SK-N-SH (cell line): ENCODE results near the gene S100A4. TPM values are rescaled to one million over a fixed set of nuclear protein-coding genes. Genes with fewer than 3 reads are reported as not detected.

Source experiments
- CTCF ChIA-PET: fragments of 300-600, 350-600 bp; formaldehyde crosslinking; extraction: SDS; loops from one replicate; lab custom pipeline; 2021; lab: Yijun Ruan, JAX
- POLR2A ChIA-PET: fragments of 350-600 bp; sonication (Branson Sonifier 250); formaldehyde crosslinking; extraction: SDS; loops from one replicate; lab custom pipeline; 2020; ENCODE audit warnings: antibody characterized with exemption, inconsistent platforms; lab: Yijun Ruan, JAX
- DNase-seq: peaks from one replicate; pipeline ENCODE4 v3.0.0; 2012
- H2AFZ ChIP-seq: fragments of 200-600 bp; sonication (generic); 2 replicates; pipeline ENCODE4 v1.8.1; 2016; ENCODE audit warnings: antibody characterized with exemption, mild to moderate bottlenecking, low read depth
- H3F3A ChIP-seq: fragments of 200-600 bp; sonication (generic); replicated peaks from 2 replicates; pipeline ENCODE3; 2016; ENCODE audit warnings: antibody characterized with exemption, mild to moderate bottlenecking; ENCODE audit not compliant: insufficient read depth
- H3K27ac ChIP-seq, 2 experiments: fragments of 200-500 bp in 1 of 2; fragments of 200-600 bp in 1 of 2; sonication (Bioruptor generic) in 1 of 2; sonication (generic), shearing (Covaris generic) in 1 of 2; 2 replicates each; pipeline versions ENCODE4 v1.5.1 to v1.6.1; 2014 to 2016; ENCODE audit warnings: low read depth in 2 of 2, inconsistent platforms in 1 of 2, low read length in 1 of 2, mild to moderate bottlenecking in 1 of 2, mixed read lengths in 1 of 2
- H3K27me3 ChIP-seq: fragments of 200-600 bp; sonication (generic), shearing (Covaris generic); 2 replicates; pipeline ENCODE4 v1.6.1; 2016; ENCODE audit warnings: mixed run types; ENCODE audit not compliant: insufficient read depth
- H3K36me3 ChIP-seq, 2 experiments: fragments of 200-500 bp in 1 of 2; fragments of 200-600 bp in 1 of 2; sonication (Bioruptor generic) in 1 of 2; sonication (generic) in 1 of 2; replicated peaks in 1 of 2; 2 replicates each; pipeline versions ENCODE3 to v1.5.1; 2014 to 2016; ENCODE audit warnings: low read length in 1 of 2, mild to moderate bottlenecking in 1 of 2; ENCODE audit not compliant: insufficient read depth in 2 of 2, control insufficient read depth in 1 of 2
- H3K4me1 ChIP-seq, 2 experiments: fragments of 200-500 bp in 1 of 2; fragments of 200-600 bp in 1 of 2; sonication (Bioruptor generic) in 1 of 2; sonication (generic), shearing (Covaris generic) in 1 of 2; 2 replicates each; pipeline versions ENCODE4 v1.5.1 to v1.6.1; 2014 to 2016; ENCODE audit warnings: low read depth in 1 of 2, low read length in 1 of 2, mixed run types in 1 of 2; ENCODE audit not compliant: insufficient read depth in 2 of 2, control insufficient read depth in 1 of 2
- H3K4me2 ChIP-seq: fragments of 200-600 bp; sonication (generic), shearing (Covaris generic); 2 replicates; pipeline ENCODE4 v1.6.1; 2017; ENCODE audit warnings: mixed run types
- H3K4me3 ChIP-seq, 2 experiments: fragments of 200-500 bp in 1 of 2; fragments of 200-600 bp in 1 of 2; sonication (Bioruptor generic) in 1 of 2; sonication (generic), shearing (Covaris generic) in 1 of 2; 2 replicates each; pipeline versions ENCODE4 v1.5.1 to v1.8.1; 2014 to 2016; ENCODE audit warnings: low read depth in 2 of 2, inconsistent platforms in 1 of 2, low read length in 1 of 2, mild to moderate bottlenecking in 1 of 2, mixed read lengths in 1 of 2, moderate library complexity in 1 of 2
- H3K79me2 ChIP-seq: fragments of 200-600 bp; sonication (generic); 2 replicates; pipeline ENCODE4 v1.8.1; 2017; ENCODE audit warnings: mild to moderate bottlenecking; ENCODE audit not compliant: insufficient read depth
- H3K9ac ChIP-seq: fragments of 200-600 bp; sonication (generic); 2 replicates; pipeline ENCODE4 v1.6.1; 2017; ENCODE audit warnings: mixed run types
- H3K9me2 ChIP-seq: fragments of 200-600 bp; sonication (generic); 2 replicates; pipeline ENCODE4 v1.6.1; 2017; ENCODE audit warnings: mixed run types
- H3K9me3 ChIP-seq: fragments of 200-600 bp; sonication (generic); 2 replicates; pipeline ENCODE4 v1.6.1; 2017; ENCODE audit warnings: mixed run types, mild to moderate bottlenecking, moderate library complexity
- H4K20me1 ChIP-seq: fragments of 200-600 bp; sonication (generic); 2 replicates; pipeline ENCODE4 v1.6.1; 2017; ENCODE audit warnings: mild to moderate bottlenecking, mixed run types; ENCODE audit not compliant: insufficient read depth
- ELF1 ChIP-seq: IDR thresholded peaks from 2 replicates; pipeline ENCODE4 v1.4.0; 2012
- EP300 ChIP-seq, 2 experiments: IDR thresholded peaks; 2 replicates each; pipeline versions ENCODE4 v1.4.0 to v1.6.1; 2012; ENCODE audit warnings: borderline replicate concordance in 1 of 2, low read depth in 1 of 2, low read length in 1 of 2
- FOSL2 ChIP-seq: IDR thresholded peaks from 2 replicates; pipeline ENCODE4 v1.4.0; 2012; ENCODE audit warnings: low read depth, mild to moderate bottlenecking, moderate library complexity, borderline replicate concordance
- FOXJ3 ChIP-seq: sonication (generic); formaldehyde crosslinking; IDR thresholded peaks from 2 replicates; pipeline ENCODE4 v1.5.1; 2020; ENCODE audit warnings: mild to moderate bottlenecking, missing genetic modification reagents
- GABPA ChIP-seq: IDR thresholded peaks from 2 replicates; pipeline ENCODE4 v1.4.0; 2012; ENCODE audit warnings: low read depth, mild to moderate bottlenecking
- GATA2 ChIP-seq: sonication (generic); formaldehyde crosslinking; IDR thresholded peaks from 2 replicates; pipeline ENCODE4 v1.5.0; 2020; ENCODE audit warnings: mild to moderate bottlenecking, missing genetic modification reagents
- JUND ChIP-seq: IDR thresholded peaks from 2 replicates; pipeline ENCODE4 v1.4.0; 2012
- MEF2A ChIP-seq: IDR thresholded peaks from 2 replicates; pipeline ENCODE4 v1.4.0; 2012; ENCODE audit warnings: low read depth, borderline replicate concordance
- MXI1 ChIP-seq: IDR thresholded peaks from 2 replicates; pipeline ENCODE4 v1.6.1; 2012; ENCODE audit warnings: mild to moderate bottlenecking, low read depth, low read length, improper control_type of control experiment
- NFIC ChIP-seq: IDR thresholded peaks from 2 replicates; pipeline ENCODE4 v1.4.0; 2012; ENCODE audit warnings: borderline replicate concordance
- RCOR1 ChIP-seq: fragments of 150-350 bp; IDR thresholded peaks from 2 replicates; pipeline ENCODE4 v1.6.1; 2017; ENCODE audit warnings: antibody characterized with exemption, low read length
- RFX5 ChIP-seq: IDR thresholded peaks from 2 replicates; pipeline ENCODE4 v1.6.1; 2012; ENCODE audit warnings: mild to moderate bottlenecking, improper control_type of control experiment, low read length
- SIN3A ChIP-seq: IDR thresholded peaks from 2 replicates; pipeline ENCODE4 v1.6.1; 2012; ENCODE audit warnings: low read depth, mild to moderate bottlenecking, low read length, moderate library complexity, borderline replicate concordance
- SMC3 ChIP-seq: IDR thresholded peaks from 2 replicates; pipeline ENCODE4 v1.6.1; 2012; ENCODE audit warnings: low read depth, low read length, improper control_type of control experiment
- TAF1 ChIP-seq: IDR thresholded peaks from 2 replicates; pipeline ENCODE4 v1.6.1; 2012; ENCODE audit warnings: low read depth, mild to moderate bottlenecking, low read length, moderate library complexity, borderline replicate concordance
- TEAD4 ChIP-seq: IDR thresholded peaks from 2 replicates; pipeline ENCODE4 v1.4.0; 2012; ENCODE audit warnings: mild to moderate bottlenecking, borderline replicate concordance; ENCODE audit not compliant: insufficient read depth
- WGBS: methylation state at CpG from one replicate; pipeline ENCODE4 v1.1.6; 2017; ENCODE audit warnings: low lambda C conversion rate; 5-methylcytosine and 5-hydroxymethylcytosine counted together
- polyA plus RNA-seq, 3 experiments: library from polyadenylated mRNA; depleted of rRNA; stranded (reverse); fragments of >200 nt; gene quantifications; 2 replicates each; pipeline ENCODE4 v1.2.3, GENCODE V29; 2012
- TF ChIP-seq, protein P1 (sequence below): IDR thresholded peaks from 2 replicates; pipeline ENCODE4 v1.4.0; 2012; ENCODE audit warnings: low read depth
- TF ChIP-seq, protein P2 (sequence below): IDR thresholded peaks from 2 replicates; pipeline ENCODE4 v1.4.0; 2012; ENCODE audit warnings: low read depth, borderline replicate concordance
- TF ChIP-seq, protein P3 (sequence below): fragments of 150-350 bp; IDR thresholded peaks from 2 replicates; pipeline ENCODE4 v1.6.1; 2016; ENCODE audit warnings: mild to moderate bottlenecking, low read depth, low read length
- TF ChIP-seq, protein P4 (sequence below): IDR thresholded peaks from 2 replicates; pipeline ENCODE4 v1.6.1; 2012; ENCODE audit warnings: mild to moderate bottlenecking, low read depth, low read length, moderate library complexity

Gene S100A4
- polyA plus RNA-seq, 1 of the 3 experiments (the other 2 are of a cell fraction) = 25.4 TPM

DNA sequence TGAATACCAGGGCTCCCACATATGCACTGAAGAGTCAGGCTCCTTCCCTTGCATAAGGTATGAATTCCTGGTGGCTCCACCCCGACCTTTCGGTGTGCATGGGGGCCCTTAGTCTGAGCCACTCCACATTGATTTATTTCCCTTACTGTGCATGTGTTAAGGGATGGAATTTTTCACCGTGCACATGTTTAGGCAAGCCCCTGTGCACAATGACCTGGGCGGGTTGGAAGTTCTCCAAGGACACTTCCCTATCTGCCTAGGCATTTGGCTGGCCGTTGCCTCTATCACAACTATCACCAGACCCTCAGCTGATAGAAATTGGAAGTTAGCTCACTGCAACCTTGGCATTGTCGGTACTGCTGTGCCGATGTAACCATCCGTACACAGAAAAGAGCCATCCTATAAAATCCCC lies 19.5 kb downstream of the S100A4 start:
- Histone ChIP-seq H3F3A (peaks cover 11% of the 10 kb centered on the region), H3K4me2 (no peak overlapping the region), H3K4me1 (peaks cover 7 to 21% of the 10 kb centered on the region in 2 experiments; a peak in 3 of 4 replicates), H3K9ac (no peak overlapping the region), H2AFZ (no peak overlapping the region; the same call in 1 of the 2 replicates), H3K4me3 (no peak overlapping the region), H3K79me2 (no peaks in the 10 kb centered on the region), H3K27ac (peak overlapping the region in 1 of 2 experiments; percentile 34; a peak in 1 of 4 replicates), H4K20me1 (no peaks in the 10 kb centered on the region), H3K36me3 (peaks cover 0 to 6% of the 10 kb centered on the region in 2 experiments), H3K9me3 (no peaks in the 10 kb centered on the region), H3K27me3 (no peaks in the 10 kb centered on the region), H3K9me2 (no peaks in the 10 kb centered on the region)
- TF ChIP-seq, protein P1, sequence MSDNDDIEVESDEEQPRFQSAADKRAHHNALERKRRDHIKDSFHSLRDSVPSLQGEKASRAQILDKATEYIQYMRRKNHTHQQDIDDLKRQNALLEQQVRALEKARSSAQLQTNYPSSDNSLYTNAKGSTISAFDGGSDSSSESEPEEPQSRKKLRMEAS = peak; percentile 36; the same call in 1 of the 2 replicates
- TF ChIP-seq RCOR1 = 0 out of 2 replicates have a peak, but pooled peaks have one; percentile 8
- TF ChIP-seq GATA2 (CRISPR knock-in tag) = peak; percentile 64
- TF ChIP-seq MXI1 = peak; percentile 22; the same call in 1 of the 2 replicates
- no peak for TF ChIP-seq GABPA
- peak in 1 of 2 experiments; percentile 32; a peak in 1 of 4 replicates for TF ChIP-seq EP300 (IDR thresholded peaks at IDR 0.05; ENCODE audit: borderline replicate concordance in 1 of 2, low read depth in 1 of 2, low read length in 1 of 2)
- TF ChIP-seq RFX5 = no peak
- WGBS = 78% methylated on average over 7 of the region's 8 CpGs
- no peak for DNase-seq
- ChIA-PET CTCF (interaction anchor here (0.9 to 4.7 kb wide), 9 partner anchors 15 to 173 kb away, joined by 3 to 26 read pairs (median 5); partner anchors contain the start of gene S100A2), POLR2A (interaction anchor here (2.2 kb wide), 1 partner anchor 9 kb away, joined by 8 read pairs; the partner anchor contains the start of gene S100A6)

DNA sequence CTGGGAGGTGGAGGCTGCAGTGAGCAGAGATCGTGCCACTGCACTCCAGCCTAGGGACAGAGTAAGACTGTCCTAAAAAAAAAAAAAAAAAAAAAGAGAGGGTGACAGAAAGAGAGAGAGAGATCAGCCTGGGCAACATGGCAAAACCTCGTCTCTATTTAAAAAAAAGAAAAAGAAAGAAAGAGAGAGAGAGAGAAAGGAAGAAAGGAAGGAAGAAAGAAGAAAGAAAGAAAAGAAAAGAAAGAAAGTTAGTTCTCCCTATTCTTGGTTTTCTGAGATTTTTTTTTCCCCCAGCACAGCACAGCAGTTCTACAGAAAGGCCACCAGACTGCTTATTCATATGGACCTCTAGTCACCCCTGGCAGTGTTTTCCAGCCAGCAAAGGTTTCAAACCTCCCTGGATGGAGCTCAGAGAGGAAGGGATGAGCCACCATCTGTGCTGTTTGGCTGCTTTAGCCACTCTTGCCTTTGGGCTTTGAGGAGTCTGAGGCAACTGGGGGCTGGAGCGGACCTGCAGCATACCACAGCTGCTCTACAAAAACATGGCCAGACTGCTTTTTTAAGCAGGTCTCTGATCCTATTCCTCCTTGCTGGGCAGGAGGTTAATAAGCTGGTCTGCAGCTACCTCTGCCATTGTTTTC lies 20.4 kb downstream of the S100A4 start:
- H3K4me2 ChIP-seq = no peak overlapping the region
- no peaks in the 10 kb centered on the region for H3K9me2 ChIP-seq
- no peak overlapping the region for H3K27ac ChIP-seq
- H3K79me2 ChIP-seq = no peaks in the 10 kb centered on the region
- H3K4me3 ChIP-seq = no peak overlapping the region
- no peak for DNase-seq
- no peaks in the 10 kb centered on the region for H3K27me3 ChIP-seq
- no peak overlapping the region for H3K9ac ChIP-seq
- 62% methylated on average over 3 of the region's 3 CpGs for WGBS
- H3K4me1 ChIP-seq = peaks cover 7 to 26% of the 10 kb centered on the region in 2 experiments; a peak in 3 of 4 replicates
- CTCF ChIA-PET = interaction anchor here (0.9 to 4.7 kb wide), 8 partner anchors 10 to 172 kb away, joined by 3 to 26 read pairs (median 5); partner anchors contain the start of genes S100A2 and S100A6
- POLR2A ChIA-PET = interaction anchor here (2.2 kb wide), 1 partner anchor 10 kb away, joined by 8 read pairs; the partner anchor contains the start of gene S100A6
- no peak overlapping the region for H2AFZ ChIP-seq
- no peaks in the 10 kb centered on the region for H4K20me1 ChIP-seq
- H3K36me3 ChIP-seq = no peaks in the 10 kb centered on the region
- H3F3A ChIP-seq = peaks cover 5% of the 10 kb centered on the region
- H3K9me3 ChIP-seq = no peaks in the 10 kb centered on the region
- TF ChIP-seq SMC3 (no peak), TEAD4 (no peak), NFIC (no peak), FOSL2 (no peak), GABPA (no peak), JUND (no peak), FOXJ3 (CRISPR knock-in tag) (no peak), ELF1 (no peak), SIN3A (no peak), TAF1 (no peak), MEF2A (no peak)
- TF ChIP-seq, protein P2, sequence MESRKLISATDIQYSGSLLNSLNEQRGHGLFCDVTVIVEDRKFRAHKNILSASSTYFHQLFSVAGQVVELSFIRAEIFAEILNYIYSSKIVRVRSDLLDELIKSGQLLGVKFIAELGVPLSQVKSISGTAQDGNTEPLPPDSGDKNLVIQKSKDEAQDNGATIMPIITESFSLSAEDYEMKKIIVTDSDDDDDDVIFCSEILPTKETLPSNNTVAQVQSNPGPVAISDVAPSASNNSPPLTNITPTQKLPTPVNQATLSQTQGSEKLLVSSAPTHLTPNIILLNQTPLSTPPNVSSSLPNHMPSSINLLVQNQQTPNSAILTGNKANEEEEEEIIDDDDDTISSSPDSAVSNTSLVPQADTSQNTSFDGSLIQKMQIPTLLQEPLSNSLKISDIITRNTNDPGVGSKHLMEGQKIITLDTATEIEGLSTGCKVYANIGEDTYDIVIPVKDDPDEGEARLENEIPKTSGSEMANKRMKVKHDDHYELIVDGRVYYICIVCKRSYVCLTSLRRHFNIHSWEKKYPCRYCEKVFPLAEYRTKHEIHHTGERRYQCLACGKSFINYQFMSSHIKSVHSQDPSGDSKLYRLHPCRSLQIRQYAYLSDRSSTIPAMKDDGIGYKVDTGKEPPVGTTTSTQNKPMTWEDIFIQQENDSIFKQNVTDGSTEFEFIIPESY = no peak
- TF ChIP-seq, protein P3, sequence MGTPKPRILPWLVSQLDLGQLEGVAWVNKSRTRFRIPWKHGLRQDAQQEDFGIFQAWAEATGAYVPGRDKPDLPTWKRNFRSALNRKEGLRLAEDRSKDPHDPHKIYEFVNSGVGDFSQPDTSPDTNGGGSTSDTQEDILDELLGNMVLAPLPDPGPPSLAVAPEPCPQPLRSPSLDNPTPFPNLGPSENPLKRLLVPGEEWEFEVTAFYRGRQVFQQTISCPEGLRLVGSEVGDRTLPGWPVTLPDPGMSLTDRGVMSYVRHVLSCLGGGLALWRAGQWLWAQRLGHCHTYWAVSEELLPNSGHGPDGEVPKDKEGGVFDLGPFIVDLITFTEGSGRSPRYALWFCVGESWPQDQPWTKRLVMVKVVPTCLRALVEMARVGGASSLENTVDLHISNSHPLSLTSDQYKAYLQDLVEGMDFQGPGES = no peak
- TF ChIP-seq, protein P4, sequence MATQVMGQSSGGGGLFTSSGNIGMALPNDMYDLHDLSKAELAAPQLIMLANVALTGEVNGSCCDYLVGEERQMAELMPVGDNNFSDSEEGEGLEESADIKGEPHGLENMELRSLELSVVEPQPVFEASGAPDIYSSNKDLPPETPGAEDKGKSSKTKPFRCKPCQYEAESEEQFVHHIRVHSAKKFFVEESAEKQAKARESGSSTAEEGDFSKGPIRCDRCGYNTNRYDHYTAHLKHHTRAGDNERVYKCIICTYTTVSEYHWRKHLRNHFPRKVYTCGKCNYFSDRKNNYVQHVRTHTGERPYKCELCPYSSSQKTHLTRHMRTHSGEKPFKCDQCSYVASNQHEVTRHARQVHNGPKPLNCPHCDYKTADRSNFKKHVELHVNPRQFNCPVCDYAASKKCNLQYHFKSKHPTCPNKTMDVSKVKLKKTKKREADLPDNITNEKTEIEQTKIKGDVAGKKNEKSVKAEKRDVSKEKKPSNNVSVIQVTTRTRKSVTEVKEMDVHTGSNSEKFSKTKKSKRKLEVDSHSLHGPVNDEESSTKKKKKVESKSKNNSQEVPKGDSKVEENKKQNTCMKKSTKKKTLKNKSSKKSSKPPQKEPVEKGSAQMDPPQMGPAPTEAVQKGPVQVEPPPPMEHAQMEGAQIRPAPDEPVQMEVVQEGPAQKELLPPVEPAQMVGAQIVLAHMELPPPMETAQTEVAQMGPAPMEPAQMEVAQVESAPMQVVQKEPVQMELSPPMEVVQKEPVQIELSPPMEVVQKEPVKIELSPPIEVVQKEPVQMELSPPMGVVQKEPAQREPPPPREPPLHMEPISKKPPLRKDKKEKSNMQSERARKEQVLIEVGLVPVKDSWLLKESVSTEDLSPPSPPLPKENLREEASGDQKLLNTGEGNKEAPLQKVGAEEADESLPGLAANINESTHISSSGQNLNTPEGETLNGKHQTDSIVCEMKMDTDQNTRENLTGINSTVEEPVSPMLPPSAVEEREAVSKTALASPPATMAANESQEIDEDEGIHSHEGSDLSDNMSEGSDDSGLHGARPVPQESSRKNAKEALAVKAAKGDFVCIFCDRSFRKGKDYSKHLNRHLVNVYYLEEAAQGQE = no peak
